Measurements from ENCODE around the gene CEP112. TPM values are rescaled to one million over a fixed set of nuclear protein-coding genes. Genes with fewer than 3 reads are reported as not detected.

The CEP112 gene
- total RNA-seq (2021) (4.4 to 6.1 TPM (median 5.3 TPM) in 3 replicates), Bru-seq, nascent RNA (percentile 42 among the genes with signal in this experiment)
- long read RNA-seq, experiment 1, partial matches to known transcripts: 1 of 14 reads
- long read RNA-seq, experiment 1, other reads (novel, unspliced or antisense): 7 of 14 reads
- long read RNA-seq, experiment 2, partial matches to known transcripts: 2 of 3 reads
- long read RNA-seq, experiment 2, other reads (novel, unspliced or antisense): 1 of 3 reads
- long read RNA-seq, experiment 3, partial matches to known transcripts: 4 of 6 reads
- long read RNA-seq, experiment 3, other reads (novel, unspliced or antisense): 2 of 6 reads

GRCh38 chr17:66191593-66192377 is at the start of gene CEP112:
TSS of gene CEP112 (minus strand) at chr17:66192133.
- no peak for TF ChIP-seq NFE2L1 (CRISPR knock-in tag; IDR thresholded peaks at IDR 0.05)
- TF ChIP-seq MAX (CRISPR knock-in tag; IDR thresholded peaks at IDR 0.05): 0 out of 2 replicates have a peak, but pooled peaks have one; percentile 36
- peak; percentile 79 for TF ChIP-seq SP1 (CRISPR knock-in tag; conservative IDR thresholded peaks at IDR 0.05)
- TF ChIP-seq FOXJ3 (CRISPR knock-in tag; IDR thresholded peaks at IDR 0.05; ENCODE audit: borderline replicate concordance): no peak
- peak; percentile 49; the same call in 1 of the 2 replicates for TF ChIP-seq PRDM15 (CRISPR knock-in tag; IDR thresholded peaks at IDR 0.05)
- TF ChIP-seq E2F5 (CRISPR knock-in tag; IDR thresholded peaks at IDR 0.05): 0 out of 2 replicates have a peak, but pooled peaks have one; percentile 66
- no peaks in the 10 kb centered on the region for H3K9me3 Mint-ChIP-seq
- ChIA-PET CTCF (interaction anchor here (0.6 to 1.5 kb wide), 4 partner anchors 10 to 653 kb away, joined by 3 to 6 read pairs (median 4); no protein-coding TSS in a partner anchor), POLR2A (interaction anchor here (0.6 kb wide), 1 partner anchor 633 kb away, joined by 3 read pairs; no protein-coding TSS in a partner anchor)
- H3K27me3 Mint-ChIP-seq (ENCODE audit: low read depth): peaks cover 10% of the 10 kb centered on the region
- no peaks in the 10 kb centered on the region for H3K36me3 Mint-ChIP-seq
- ATAC-seq: peak; percentile 91
- peaks cover 9% of the 10 kb centered on the region for H3K4me1 Mint-ChIP-seq
- peak; percentile 96 for DNase-seq (ENCODE audit: low spot score)
- no peak within 1 kb of the TSS for H3K27ac Mint-ChIP-seq
- peak within 1 kb of the TSS; percentile 82 for H3K4me3 Mint-ChIP-seq

- H3K27ac Mint-ChIP-seq: no peak overlapping the region
- no peaks in the 10 kb centered on the region for H3K9me3 Mint-ChIP-seq
- H3K4me3 Mint-ChIP-seq: no peak overlapping the region
- ChIA-PET POLR2A (no interaction called here), CTCF (interaction anchor here (0.5 kb wide), 1 partner anchor 9 kb away, joined by 6 read pairs; no protein-coding TSS in a partner anchor)
- no peak for ATAC-seq
- DNase-seq (ENCODE audit: low spot score): no peak
- TF ChIP-seq NFATC4 (CRISPR knock-in tag; IDR thresholded peaks at IDR 0.05) (no peak), FOXK1 (CRISPR knock-in tag; IDR thresholded peaks at IDR 0.05) (no peak), IRF2 (CRISPR knock-in tag; IDR thresholded peaks at IDR 0.05; ENCODE audit: borderline replicate concordance, low read depth) (no peak), ZNF671 (CRISPR knock-in tag; IDR thresholded peaks at IDR 0.05) (no peak), SMAD3 (CRISPR knock-in tag; IDR thresholded peaks at IDR 0.05; ENCODE audit: borderline replicate concordance) (no peak), USF2 (CRISPR knock-in tag; IDR thresholded peaks at IDR 0.05) (no peak), GABPB1 (CRISPR knock-in tag; IDR thresholded peaks at IDR 0.05) (no peak), ATF6 (CRISPR knock-in tag; IDR thresholded peaks at IDR 0.05) (no peak), ZNF396 (CRISPR knock-in tag; IDR thresholded peaks at IDR 0.05; ENCODE audit: borderline replicate concordance) (no peak), TEAD1 (CRISPR knock-in tag; IDR thresholded peaks at IDR 0.05) (no peak), ELF4 (CRISPR knock-in tag; IDR thresholded peaks at IDR 0.05; ENCODE audit: low read depth) (no peak), ZNF317 (CRISPR knock-in tag; IDR thresholded peaks at IDR 0.05; ENCODE audit: borderline replicate concordance, low read depth) (no peak), PREB (CRISPR knock-in tag; IDR thresholded peaks at IDR 0.05; ENCODE audit: borderline replicate concordance) (no peak), IRF1 (CRISPR knock-in tag; IDR thresholded peaks at IDR 0.05) (no peak)
- H3K27me3 Mint-ChIP-seq (ENCODE audit: low read depth): no peaks in the 10 kb centered on the region
- H3K4me1 Mint-ChIP-seq: no peaks in the 10 kb centered on the region
- no peaks in the 10 kb centered on the region for H3K36me3 Mint-ChIP-seq
These were observed 48.7 kb upstream of the CEP112 start for GRCh38 chr17:66240630-66241029.

Data from WTC11 (cell line).